Stimulated activated CD4-positive, alpha-beta T cell treated with anti-CD3 and anti-CD28 coated beads, Interleukin-4, amount 100 ng/mL, for 1 hour (primary cell): Measurements from ENCODE around the gene FGF14.

Experiments
- DNase-seq: peaks from one replicate; pipeline ENCODE4 v3.0.0-alpha.2; 2020

Gene FGF14

GRCh38 chr13:101703081-101703480 lies 698.8 kb downstream of the FGF14 start:
- DNase-seq = no peak

GRCh38 chr13:101700598-101700997 lies 701.2 kb downstream of the FGF14 start:
- no peak for DNase-seq

GRCh38 chr13:101698400-101698799 lies 703.4 kb downstream of the FGF14 start:
- no peak for DNase-seq

- no peak for DNase-seq
Observed at GRCh38 chr13:101697745-101698144, 704.1 kb downstream of the FGF14 start.

GRCh38 chr13:101695870-101696516 lies 705.9 kb downstream of the FGF14 start:
- DNase-seq = no peak

GRCh38 chr13:101691341-101691860 lies 710.4 kb downstream of the FGF14 start:
- no peak for DNase-seq

- no peak for DNase-seq
Observed at GRCh38 chr13:101690871-101691270, 711.0 kb downstream of the FGF14 start.

GRCh38 chr13:101686003-101686402 lies 715.8 kb downstream of the FGF14 start:
- no peak for DNase-seq

GRCh38 chr13:101681834-101682233 lies 720.0 kb downstream of the FGF14 start:
- DNase-seq = no peak

GRCh38 chr13:101673360-101674105 lies 728.3 kb downstream of the FGF14 start:
- no peak for DNase-seq

GRCh38 chr13:101661839-101662238 lies 740.0 kb downstream of the FGF14 start:
- no peak for DNase-seq
